Activated naive CD8-positive, alpha-beta T cell treated with anti-CD3 and anti-CD28 coated beads for 36 hours (primary cell): ENCODE data around the gene PRIMA1. TPM values are rescaled to one million over a fixed set of nuclear protein-coding genes. Genes with fewer than 3 reads are reported as not detected.

ENCODE experiments used
- DNase-seq: peaks from one replicate; pipeline ENCODE4 v3.0.0; 2021
- H3K27ac Mint-ChIP-seq: one replicate; pipeline ENCODE4 v1.8.0; 2022; ENCODE audit warnings: mild to moderate bottlenecking, moderate library complexity, mixed read lengths
- H3K27me3 Mint-ChIP-seq: one replicate; pipeline ENCODE4 v1.8.0; 2022; ENCODE audit warnings: mild to moderate bottlenecking, mixed read lengths
- H3K36me3 Mint-ChIP-seq: one replicate; pipeline ENCODE4 v1.8.0; 2021; ENCODE audit warnings: mild to moderate bottlenecking, mixed read lengths
- H3K4me1 Mint-ChIP-seq: one replicate; pipeline ENCODE4 v1.8.0; 2021; ENCODE audit warnings: mixed read lengths
- H3K4me3 Mint-ChIP-seq: one replicate; pipeline ENCODE4 v1.8.0; 2022; ENCODE audit warnings: mild to moderate bottlenecking, moderate library complexity, mixed read lengths
- H3K9me3 Mint-ChIP-seq: one replicate; pipeline ENCODE4 v1.8.0; 2022; ENCODE audit warnings: mixed read lengths
- total RNA-seq, 2 experiments: library from RNA; stranded (reverse); gene quantifications; one replicate each; pipeline ENCODE4 v1.2.3, GENCODE V29; 2021

Gene PRIMA1
- total RNA-seq, 2 experiments from 2014 or later, result not detected

GRCh38 chr14:93717668-93718320, 70.5 kb downstream of the PRIMA1 start:
- Mint-ChIP-seq H3K27me3 (no peaks in the 10 kb centered on the region), H3K36me3 (no peaks in the 10 kb centered on the region)

GRCh38 chr14:93716746-93717667, 71.3 kb downstream of the PRIMA1 start:
- Mint-ChIP-seq H3K36me3 (no peaks in the 10 kb centered on the region), H3K4me1 (no peaks in the 10 kb centered on the region), H3K27ac (no peak overlapping the region), H3K4me3 (no peak overlapping the region), H3K9me3 (no peaks in the 10 kb centered on the region), H3K27me3 (no peaks in the 10 kb centered on the region)
- no peak for DNase-seq

More at GRCh38 chr14:93717668-93718320, 70.5 kb downstream of the PRIMA1 start:
- H3K27ac Mint-ChIP-seq, result no peak overlapping the region
- no peak for DNase-seq
- no peak overlapping the region for H3K4me3 Mint-ChIP-seq
- no peaks in the 10 kb centered on the region for H3K4me1 Mint-ChIP-seq
- H3K9me3 Mint-ChIP-seq, result no peaks in the 10 kb centered on the region

- H3K36me3 Mint-ChIP-seq, result no peaks in the 10 kb centered on the region
- no peak overlapping the region for H3K27ac Mint-ChIP-seq
- H3K4me1 Mint-ChIP-seq, result no peaks in the 10 kb centered on the region
- no peaks in the 10 kb centered on the region for H3K9me3 Mint-ChIP-seq
- DNase-seq, result no peak
- H3K4me3 Mint-ChIP-seq, result no peak overlapping the region
- H3K27me3 Mint-ChIP-seq, result no peaks in the 10 kb centered on the region
Measured at GRCh38 chr14:93716002-93716745, 72.1 kb downstream of the PRIMA1 start.

- no peaks in the 10 kb centered on the region for H3K9me3 Mint-ChIP-seq
- no peak overlapping the region for H3K27ac Mint-ChIP-seq
- H3K4me3 Mint-ChIP-seq, result no peak overlapping the region
- no peaks in the 10 kb centered on the region for H3K27me3 Mint-ChIP-seq
- H3K4me1 Mint-ChIP-seq, result no peaks in the 10 kb centered on the region
- H3K36me3 Mint-ChIP-seq, result no peaks in the 10 kb centered on the region
- no peak for DNase-seq
Measured at GRCh38 chr14:93715279-93715927, 72.9 kb downstream of the PRIMA1 start.

GRCh38 chr14:93714605-93715004, 73.7 kb downstream of the PRIMA1 start:
- Mint-ChIP-seq H3K4me1 (no peaks in the 10 kb centered on the region), H3K4me3 (no peak overlapping the region), H3K36me3 (no peaks in the 10 kb centered on the region), H3K27me3 (no peaks in the 10 kb centered on the region), H3K9me3 (no peaks in the 10 kb centered on the region), H3K27ac (no peak overlapping the region)
- no peak for DNase-seq

- Mint-ChIP-seq H3K4me1 (no peaks in the 10 kb centered on the region), H3K27ac (no peak overlapping the region), H3K36me3 (no peaks in the 10 kb centered on the region), H3K9me3 (no peaks in the 10 kb centered on the region), H3K27me3 (no peaks in the 10 kb centered on the region), H3K4me3 (no peak overlapping the region)
- DNase-seq, result no peak
Measured at GRCh38 chr14:93713726-93714405, 74.4 kb downstream of the PRIMA1 start.

GRCh38 chr14:93712838-93713724, 75.2 kb downstream of the PRIMA1 start:
- DNase-seq, result no peak
- Mint-ChIP-seq H3K4me1 (no peaks in the 10 kb centered on the region), H3K36me3 (no peaks in the 10 kb centered on the region), H3K27ac (no peak overlapping the region), H3K27me3 (no peaks in the 10 kb centered on the region), H3K9me3 (no peaks in the 10 kb centered on the region), H3K4me3 (no peak overlapping the region)

- no peak overlapping the region for H3K4me3 Mint-ChIP-seq
- H3K27ac Mint-ChIP-seq, result no peak overlapping the region
- no peaks in the 10 kb centered on the region for H3K36me3 Mint-ChIP-seq
- no peaks in the 10 kb centered on the region for H3K4me1 Mint-ChIP-seq
- H3K9me3 Mint-ChIP-seq, result no peaks in the 10 kb centered on the region
- no peaks in the 10 kb centered on the region for H3K27me3 Mint-ChIP-seq
- DNase-seq, result no peak
Measured at GRCh38 chr14:93712079-93712837, 76.0 kb downstream of the PRIMA1 start.

GRCh38 chr14:93709249-93709648, 79.0 kb downstream of the PRIMA1 start:
- Mint-ChIP-seq H3K4me3 (no peak overlapping the region), H3K4me1 (no peaks in the 10 kb centered on the region), H3K36me3 (no peaks in the 10 kb centered on the region), H3K27me3 (no peaks in the 10 kb centered on the region), H3K27ac (no peak overlapping the region), H3K9me3 (no peaks in the 10 kb centered on the region)
- DNase-seq, result no peak

- DNase-seq, result no peak
- H3K4me3 Mint-ChIP-seq, result no peak overlapping the region
- H3K27me3 Mint-ChIP-seq, result peaks cover 2% of the 10 kb centered on the region
- H3K27ac Mint-ChIP-seq, result no peak overlapping the region
- no peaks in the 10 kb centered on the region for H3K4me1 Mint-ChIP-seq
- H3K9me3 Mint-ChIP-seq, result no peaks in the 10 kb centered on the region
- H3K36me3 Mint-ChIP-seq, result no peaks in the 10 kb centered on the region
Measured at GRCh38 chr14:93708800-93709199, 79.5 kb downstream of the PRIMA1 start.

- Mint-ChIP-seq H3K4me1 (no peaks in the 10 kb centered on the region), H3K27ac (no peak overlapping the region), H3K36me3 (no peaks in the 10 kb centered on the region), H3K27me3 (peaks cover 7% of the 10 kb centered on the region), H3K9me3 (no peaks in the 10 kb centered on the region), H3K4me3 (no peak overlapping the region)
- DNase-seq, result no peak
Measured at GRCh38 chr14:93708311-93708734, 80.0 kb downstream of the PRIMA1 start.

GRCh38 chr14:93707475-93707874, 80.8 kb downstream of the PRIMA1 start:
- no peak overlapping the region for H3K27ac Mint-ChIP-seq
- H3K36me3 Mint-ChIP-seq, result no peaks in the 10 kb centered on the region
- peaks cover 8% of the 10 kb centered on the region for H3K27me3 Mint-ChIP-seq
- no peak for DNase-seq
- no peaks in the 10 kb centered on the region for H3K4me1 Mint-ChIP-seq
- no peaks in the 10 kb centered on the region for H3K9me3 Mint-ChIP-seq
- H3K4me3 Mint-ChIP-seq, result no peak overlapping the region

- Mint-ChIP-seq H3K27ac (no peak overlapping the region), H3K9me3 (no peaks in the 10 kb centered on the region)
Measured at GRCh38 chr14:93706360-93706955, 81.8 kb downstream of the PRIMA1 start.

More at GRCh38 chr14:93706360-93706955, 81.8 kb downstream of the PRIMA1 start:
- Mint-ChIP-seq H3K36me3 (no peaks in the 10 kb centered on the region), H3K4me1 (no peaks in the 10 kb centered on the region), H3K4me3 (no peak overlapping the region), H3K27me3 (peaks cover 8% of the 10 kb centered on the region)
- no peak for DNase-seq
